Testis (tissue), 2 donors: ENCODE data around the gene RBM4.

Experiments
- POLR2A ChIP-seq: fragments of 450-650 bp; IDR thresholded peaks from one replicate; pipeline ENCODE4 v1.6.1; 2017; ENCODE audit warnings: antibody characterized with exemption, mild to moderate bottlenecking, moderate library complexity
- TF ChIP-seq, protein P1 (sequence below), 3 experiments: fragments of 450-650 bp in 2 of 3; fragments of 200-600 bp in 1 of 3; sonication (generic) in 1 of 3; IDR thresholded peaks; one replicate each; pipeline ENCODE4 v1.5.1; 2016 to 2019; ENCODE audit warnings: antibody characterized with exemption in 3 of 3, mild to moderate bottlenecking in 2 of 3, moderate library complexity in 1 of 3

DNA sequence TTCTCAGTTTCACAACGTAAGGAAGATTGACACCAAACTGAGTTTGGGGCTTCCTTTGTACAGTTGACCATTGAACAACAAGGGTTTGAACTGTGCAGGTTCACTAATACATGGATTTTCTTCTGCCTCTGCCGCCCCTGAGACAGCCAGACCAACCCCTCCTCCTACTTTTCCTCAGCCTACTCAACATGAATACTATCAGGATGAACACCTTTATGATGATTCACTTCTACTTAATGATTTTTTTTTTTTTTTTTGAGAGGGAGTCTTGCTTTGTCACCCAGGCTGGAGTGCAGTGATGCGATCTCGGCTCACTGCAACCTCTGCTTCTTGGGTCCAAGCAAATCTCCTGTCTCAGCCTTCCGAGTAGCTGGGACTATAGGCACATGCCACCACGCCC lies 14.6 kb downstream of the RBM4 start:
- TF ChIP-seq, protein P1, sequence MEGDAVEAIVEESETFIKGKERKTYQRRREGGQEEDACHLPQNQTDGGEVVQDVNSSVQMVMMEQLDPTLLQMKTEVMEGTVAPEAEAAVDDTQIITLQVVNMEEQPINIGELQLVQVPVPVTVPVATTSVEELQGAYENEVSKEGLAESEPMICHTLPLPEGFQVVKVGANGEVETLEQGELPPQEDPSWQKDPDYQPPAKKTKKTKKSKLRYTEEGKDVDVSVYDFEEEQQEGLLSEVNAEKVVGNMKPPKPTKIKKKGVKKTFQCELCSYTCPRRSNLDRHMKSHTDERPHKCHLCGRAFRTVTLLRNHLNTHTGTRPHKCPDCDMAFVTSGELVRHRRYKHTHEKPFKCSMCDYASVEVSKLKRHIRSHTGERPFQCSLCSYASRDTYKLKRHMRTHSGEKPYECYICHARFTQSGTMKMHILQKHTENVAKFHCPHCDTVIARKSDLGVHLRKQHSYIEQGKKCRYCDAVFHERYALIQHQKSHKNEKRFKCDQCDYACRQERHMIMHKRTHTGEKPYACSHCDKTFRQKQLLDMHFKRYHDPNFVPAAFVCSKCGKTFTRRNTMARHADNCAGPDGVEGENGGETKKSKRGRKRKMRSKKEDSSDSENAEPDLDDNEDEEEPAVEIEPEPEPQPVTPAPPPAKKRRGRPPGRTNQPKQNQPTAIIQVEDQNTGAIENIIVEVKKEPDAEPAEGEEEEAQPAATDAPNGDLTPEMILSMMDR (IDR thresholded peaks at IDR 0.05) = no peak
- TF ChIP-seq POLR2A = no peak
